K562 (cell line): Measurements from ENCODE around the gene ODF4. TPM values are rescaled to one million over a fixed set of nuclear protein-coding genes. Genes with fewer than 3 reads are reported as not detected.

Experiments used
- ATAC-seq: fragments of 200-7000 bp; cut with Tn5 transposase; 3 replicates; pipeline ENCODE4 v1.9.1; 2020; ENCODE audit warnings: moderate library complexity
- BruUV-seq: library from RNA; stranded (reverse); fragments of 400-500 nt; replicated peaks from 2 replicates; lab custom pipeline; 2021; lab: Mats Ljungman, UMichigan
- CTCF ChIA-PET: fragments of 300-600 bp; formaldehyde crosslinking; extraction: SDS; loops from one replicate; lab custom pipeline; 2021; ENCODE audit warnings: low intra/inter-chr PET ratio; lab: Yijun Ruan, JAX
- POLR2A ChIA-PET: fragments of 300-600, 350-650 bp; sonication (Branson Sonifier 250); formaldehyde crosslinking; extraction: SDS; loops from one replicate; lab custom pipeline; 2021; ENCODE audit warnings: antibody characterized with exemption, inconsistent platforms; lab: Yijun Ruan, JAX
- DNase-seq, 4 experiments: peaks; one replicate each; pipeline versions ENCODE4 v3.0.0 to v3.0.0-alpha.2; 2011 to 2018; ENCODE audit warnings: low spot score in 3 of 4, mixed read lengths in 3 of 4; ENCODE audit errors: extremely low read depth in 1 of 4
- FAIRE-seq: peaks from 2 replicates; lab custom pipeline; 2011; peaks lifted over from hg19 to GRCh38; lab: Jason Lieb, UNC
- H2AFZ ChIP-seq: 2 replicates; pipeline ENCODE4 v1.6.0; 2011; ENCODE audit warnings: low read depth, low read length, control low read depth, inconsistent platforms
- H3K27ac ChIP-seq: fragments of 200-600 bp; 3 replicates; pipeline ENCODE4 v1.8.0; 2011; ENCODE audit warnings: low read depth, mild to moderate bottlenecking, control low read depth, inconsistent platforms, low read length, moderate library complexity, mixed read lengths; ENCODE audit errors: extremely low read depth
- H3K27me3 ChIP-seq, 2 experiments: fragments of 300-600 bp in 1 of 2; 2 replicates in 1 of 2; 3 replicates in 1 of 2; pipeline versions ENCODE4 v1.6.0 to v1.8.0; 2011; ENCODE audit warnings: inconsistent platforms in 2 of 2, low read length in 2 of 2, mild to moderate bottlenecking in 1 of 2, mixed read lengths in 1 of 2, moderate library complexity in 1 of 2; ENCODE audit not compliant: control insufficient read depth in 2 of 2, insufficient read depth in 2 of 2
- H3K36me3 ChIP-seq: fragments of 300-600 bp; 3 replicates; pipeline ENCODE4 v1.8.0; 2011; ENCODE audit warnings: mild to moderate bottlenecking, low read length, inconsistent platforms; ENCODE audit not compliant: control insufficient read depth, insufficient read depth
- H3K4me1 ChIP-seq, 2 experiments: fragments of 200-600 bp in 1 of 2; replicated peaks in 1 of 2; 2 replicates in 1 of 2; 3 replicates in 1 of 2; pipeline versions ENCODE4 v1.5.1 to v1.8.0; 2011; ENCODE audit warnings: inconsistent platforms in 2 of 2, low read length in 2 of 2, mild to moderate bottlenecking in 1 of 2, mixed read lengths in 1 of 2, moderate library complexity in 1 of 2; ENCODE audit not compliant: control insufficient read depth in 2 of 2, insufficient read depth in 2 of 2
- H3K4me2 ChIP-seq: 2 replicates; pipeline ENCODE4 v1.6.1; 2011; ENCODE audit warnings: low read length, control low read depth, inconsistent platforms, mixed read lengths; ENCODE audit not compliant: insufficient read depth
- H3K4me3 ChIP-seq: fragments of 200-600 bp; sonication (generic), shearing (Covaris generic); 2 replicates; pipeline ENCODE4 v1.5.1; 2016; ENCODE audit warnings: control low read depth, inconsistent platforms
- H3K79me2 ChIP-seq: fragments of 200-600 bp; 3 replicates; pipeline ENCODE4 v1.8.0; 2011; ENCODE audit warnings: low read length, inconsistent platforms; ENCODE audit not compliant: control insufficient read depth, insufficient read depth
- H3K9ac ChIP-seq, 2 experiments: 2 replicates each; pipeline versions ENCODE4 v1.6.0 to v1.6.1; 2011; ENCODE audit warnings: low read depth in 2 of 2, low read length in 2 of 2, control low read depth in 1 of 2, inconsistent platforms in 1 of 2, mild to moderate bottlenecking in 1 of 2, mixed read lengths in 1 of 2; ENCODE audit not compliant: insufficient read depth in 1 of 2
- H3K9me1 ChIP-seq: one replicate; pipeline ENCODE4 v1.6.0; 2011; ENCODE audit warnings: inconsistent platforms, mild to moderate bottlenecking, low read length, moderate library complexity; ENCODE audit not compliant: control insufficient read depth, insufficient read depth
- H3K9me3 ChIP-seq: replicated peaks from 2 replicates; pipeline ENCODE4 v1.5.1; 2011; ENCODE audit warnings: low read depth, low read length, inconsistent platforms; ENCODE audit not compliant: control insufficient read depth, insufficient read depth
- H4K20me1 ChIP-seq: replicated peaks from 2 replicates; pipeline ENCODE4 v1.6.1; 2011; ENCODE audit warnings: low read length, inconsistent platforms, mixed read lengths; ENCODE audit not compliant: control insufficient read depth, insufficient read depth
- EP400 ChIP-seq: fragments of 450-650 bp; IDR thresholded peaks from 2 replicates; pipeline ENCODE4 v1.6.1; 2017; ENCODE audit warnings: antibody characterized with exemption, mild to moderate bottlenecking, moderate library complexity
- ETV6 ChIP-seq, 3 experiments: fragments of 150-350 bp in 1 of 3; sonication (generic) in 1 of 3; formaldehyde crosslinking in 1 of 3; IDR thresholded peaks; 2 replicates each; pipeline versions ENCODE4 v1.6.1 to v1.8.0; 2014 to 2022; ENCODE audit warnings: borderline replicate concordance in 2 of 3, low read depth in 2 of 3, antibody characterized with exemption in 1 of 3, low read length in 1 of 3, mild to moderate bottlenecking in 1 of 3, missing genetic modification reagents in 1 of 3
- FOXP1 ChIP-seq: sonication (generic); formaldehyde crosslinking; IDR thresholded peaks from 2 replicates; pipeline ENCODE4 v1.8.0; 2022; ENCODE audit warnings: mild to moderate bottlenecking, missing genetic modification reagents
- NFE2L1 ChIP-seq: fragments of 450-650 bp; IDR thresholded peaks from 2 replicates; pipeline ENCODE4 v1.6.1; 2016; ENCODE audit warnings: missing genetic modification characterization, low read depth, mild to moderate bottlenecking, missing compliant biosample characterization, moderate library complexity, borderline replicate concordance
- OTX1 ChIP-seq: fragments of 450-650 bp; formaldehyde crosslinking; IDR thresholded peaks from 2 replicates; pipeline ENCODE4 v1.4.0; 2022; ENCODE audit warnings: mild to moderate bottlenecking
- WGBS: fragments of 100-300 bp; shearing (Covaris generic); methylation state at CpG from one replicate; pipeline ENCODE4 v1.1.6; 2016; ENCODE audit warnings: low coverage, mixed read lengths; ENCODE audit not compliant: insufficient coverage; ENCODE audit errors: missing lambda C conversion rate; 5-methylcytosine and 5-hydroxymethylcytosine counted together
- in situ Hi-C: fragments of 300-500 bp; cut with MboI; formaldehyde crosslinking; loops from 4 replicates; pipeline ENCODE4 v1.15.0; 2018; ENCODE audit warnings: inconsistent platforms, mixed read lengths
- intact Hi-C: fragments of 100-400 bp; cut with micrococcal nuclease; formaldehyde crosslinking; loops from 2 replicates; pipeline ENCODE4 v1.14.2; 2022
- polyA plus RNA-seq, 8 experiments: library from polyadenylated mRNA; depleted of rRNA in 4 of 8; stranded (reverse) in 5 of 8; unstranded in 3 of 8; fragments of >200 nt; fragmentation: Nextera tagmentation in 2 of 8; fragmentation: Illumina TruSeq in 1 of 8; extraction: Ambion mirVana in 2 of 8; extraction: Trizol in 1 of 8; gene quantifications; 2 replicates each; pipeline versions ENCODE4 v1.2.1 to v1.2.3, GENCODE V29; 2011 to 2014; ENCODE audit warnings: inconsistent platforms in 1 of 8, missing spikeins in 1 of 8
- total RNA-seq, 7 experiments: library from RNA; depleted of rRNA in 6 of 7; stranded (reverse); fragments of >200 nt in 6 of 7; fragmentation: Illumina TruSeq in 2 of 7; extraction: Trizol in 2 of 7; gene quantifications; 2 replicates each; pipeline versions ENCODE4 v1.2.1 to v1.2.3, GENCODE V29; 2011 to 2021; ENCODE audit warnings: low replicate concordance in 1 of 7
- TF ChIP-seq, protein P1 (sequence below): sonication (generic); formaldehyde crosslinking; IDR thresholded peaks from 2 replicates; pipeline ENCODE4 v1.8.1; 2023; ENCODE audit warnings: mild to moderate bottlenecking, missing genetic modification reagents
- TF ChIP-seq, protein P2 (sequence below): fragments of 250-450 bp; sonication (Bioruptor Pico); IDR thresholded peaks from 2 replicates; pipeline ENCODE4 v1.8.0; 2022; ENCODE audit warnings: inconsistent platforms, mild to moderate bottlenecking, moderate library complexity, borderline replicate concordance
- TF ChIP-seq, protein P3 (sequence below): sonication (generic); formaldehyde crosslinking; IDR thresholded peaks from 2 replicates; pipeline ENCODE4 v1.8.0; 2023; ENCODE audit warnings: mild to moderate bottlenecking, missing genetic modification reagents
- TF ChIP-seq, protein P4 (sequence below), 2 experiments: fragments of 450-650 bp; conservative IDR thresholded peaks; 2 replicates each; pipeline ENCODE4 v1.6.1; 2017; ENCODE audit warnings: mild to moderate bottlenecking in 2 of 2, moderate library complexity in 2 of 2

ODF4 gene
- total and polyA plus RNA-seq, 9 of the 15 experiments (the other 6 are each of a cell fraction or from before 2014, with no cell fraction given): not detected

DNA sequence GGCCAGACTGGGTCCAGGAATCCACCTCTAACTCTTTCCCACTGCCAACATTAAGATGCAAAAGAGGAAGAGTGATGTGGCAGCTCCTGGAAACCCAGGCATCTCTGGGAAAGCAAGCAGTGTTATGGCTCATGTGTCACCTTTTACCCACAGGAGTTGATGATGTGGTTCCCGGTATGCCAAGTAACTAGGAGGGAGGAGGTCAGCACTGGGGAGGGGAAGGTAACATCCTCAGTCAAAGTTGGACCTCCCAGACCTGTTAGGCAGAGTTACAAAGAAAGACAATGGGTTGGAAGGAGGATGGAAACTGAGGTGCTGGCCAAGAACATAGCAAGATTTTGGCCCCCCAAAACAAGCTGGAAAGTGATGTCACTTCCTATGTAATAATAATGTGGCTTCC, 25.5 kb downstream of the ODF4 start (continued):
- TF ChIP-seq, protein P1, sequence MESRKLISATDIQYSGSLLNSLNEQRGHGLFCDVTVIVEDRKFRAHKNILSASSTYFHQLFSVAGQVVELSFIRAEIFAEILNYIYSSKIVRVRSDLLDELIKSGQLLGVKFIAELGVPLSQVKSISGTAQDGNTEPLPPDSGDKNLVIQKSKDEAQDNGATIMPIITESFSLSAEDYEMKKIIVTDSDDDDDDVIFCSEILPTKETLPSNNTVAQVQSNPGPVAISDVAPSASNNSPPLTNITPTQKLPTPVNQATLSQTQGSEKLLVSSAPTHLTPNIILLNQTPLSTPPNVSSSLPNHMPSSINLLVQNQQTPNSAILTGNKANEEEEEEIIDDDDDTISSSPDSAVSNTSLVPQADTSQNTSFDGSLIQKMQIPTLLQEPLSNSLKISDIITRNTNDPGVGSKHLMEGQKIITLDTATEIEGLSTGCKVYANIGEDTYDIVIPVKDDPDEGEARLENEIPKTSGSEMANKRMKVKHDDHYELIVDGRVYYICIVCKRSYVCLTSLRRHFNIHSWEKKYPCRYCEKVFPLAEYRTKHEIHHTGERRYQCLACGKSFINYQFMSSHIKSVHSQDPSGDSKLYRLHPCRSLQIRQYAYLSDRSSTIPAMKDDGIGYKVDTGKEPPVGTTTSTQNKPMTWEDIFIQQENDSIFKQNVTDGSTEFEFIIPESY (CRISPR knock-in tag): no peak
- TF ChIP-seq, protein P2, sequence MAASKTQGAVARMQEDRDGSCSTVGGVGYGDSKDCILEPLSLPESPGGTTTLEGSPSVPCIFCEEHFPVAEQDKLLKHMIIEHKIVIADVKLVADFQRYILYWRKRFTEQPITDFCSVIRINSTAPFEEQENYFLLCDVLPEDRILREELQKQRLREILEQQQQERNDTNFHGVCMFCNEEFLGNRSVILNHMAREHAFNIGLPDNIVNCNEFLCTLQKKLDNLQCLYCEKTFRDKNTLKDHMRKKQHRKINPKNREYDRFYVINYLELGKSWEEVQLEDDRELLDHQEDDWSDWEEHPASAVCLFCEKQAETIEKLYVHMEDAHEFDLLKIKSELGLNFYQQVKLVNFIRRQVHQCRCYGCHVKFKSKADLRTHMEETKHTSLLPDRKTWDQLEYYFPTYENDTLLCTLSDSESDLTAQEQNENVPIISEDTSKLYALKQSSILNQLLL (CRISPR knock-in tag): no peak
- TF ChIP-seq FOXP1 (CRISPR knock-in tag) (no peak), OTX1 (CRISPR knock-in tag) (no peak)

DNA sequence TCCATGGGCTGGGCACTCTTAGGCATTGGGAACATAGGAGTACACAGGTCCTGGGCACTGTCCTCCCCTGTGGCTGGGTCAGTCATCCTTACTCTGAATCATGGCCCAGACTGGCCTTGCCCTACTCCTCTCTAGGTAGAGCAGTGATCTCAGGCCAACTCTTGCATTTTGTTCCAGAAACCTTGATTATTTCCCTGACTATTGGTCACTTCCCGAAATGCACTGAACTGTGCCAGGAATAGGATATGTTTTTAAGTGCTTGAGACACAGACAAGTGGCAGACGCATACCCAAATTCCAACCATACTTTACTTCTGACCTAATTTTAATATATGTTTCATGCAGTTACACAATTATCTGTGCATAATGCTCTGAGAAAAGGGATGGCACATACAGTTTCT, 26.6 kb downstream of the ODF4 start:
- intact Hi-C loops (no loop called here), in situ Hi-C loops (no loop called here)
- ChIA-PET CTCF (no interaction called here), POLR2A (no interaction called here)
- H3K27ac ChIP-seq: no peak overlapping the region
- H3K36me3 ChIP-seq: no peaks in the 10 kb centered on the region
- H3K9me3 ChIP-seq: no peaks in the 10 kb centered on the region
- H3K9ac ChIP-seq: no peak overlapping the region
- no peaks in the 10 kb centered on the region for H3K79me2 ChIP-seq
- H3K27me3 ChIP-seq: no peaks in the 10 kb centered on the region
- no peak for ATAC-seq
- 65% methylated on average over 2 of the region's 2 CpGs for WGBS
- H3K4me3 ChIP-seq: no peak overlapping the region
- no peak for DNase-seq
- H3K4me1 ChIP-seq: peaks cover 0 to 19% of the 10 kb centered on the region in 2 experiments; a peak in 3 of 5 replicates
- H2AFZ ChIP-seq: no peak overlapping the region
- no peaks in the 10 kb centered on the region for H3K9me1 ChIP-seq
- no peak overlapping the region for H3K4me2 ChIP-seq
- no TSS peak for BruUV-seq
- H4K20me1 ChIP-seq: no peaks in the 10 kb centered on the region
- no peak for FAIRE-seq
- TF ChIP-seq EP400 (no peak), ETV6 (IDR thresholded peaks at IDR 0.05; ENCODE audit: borderline replicate concordance in 1 of 2, low read depth in 2 of 2, low read length in 1 of 2) (no peak), ETV6 (CRISPR knock-in tag; IDR thresholded peaks at IDR 0.05; ENCODE audit: borderline replicate concordance) (no peak), NFE2L1 (tag) (no peak)
- TF ChIP-seq, protein P3, sequence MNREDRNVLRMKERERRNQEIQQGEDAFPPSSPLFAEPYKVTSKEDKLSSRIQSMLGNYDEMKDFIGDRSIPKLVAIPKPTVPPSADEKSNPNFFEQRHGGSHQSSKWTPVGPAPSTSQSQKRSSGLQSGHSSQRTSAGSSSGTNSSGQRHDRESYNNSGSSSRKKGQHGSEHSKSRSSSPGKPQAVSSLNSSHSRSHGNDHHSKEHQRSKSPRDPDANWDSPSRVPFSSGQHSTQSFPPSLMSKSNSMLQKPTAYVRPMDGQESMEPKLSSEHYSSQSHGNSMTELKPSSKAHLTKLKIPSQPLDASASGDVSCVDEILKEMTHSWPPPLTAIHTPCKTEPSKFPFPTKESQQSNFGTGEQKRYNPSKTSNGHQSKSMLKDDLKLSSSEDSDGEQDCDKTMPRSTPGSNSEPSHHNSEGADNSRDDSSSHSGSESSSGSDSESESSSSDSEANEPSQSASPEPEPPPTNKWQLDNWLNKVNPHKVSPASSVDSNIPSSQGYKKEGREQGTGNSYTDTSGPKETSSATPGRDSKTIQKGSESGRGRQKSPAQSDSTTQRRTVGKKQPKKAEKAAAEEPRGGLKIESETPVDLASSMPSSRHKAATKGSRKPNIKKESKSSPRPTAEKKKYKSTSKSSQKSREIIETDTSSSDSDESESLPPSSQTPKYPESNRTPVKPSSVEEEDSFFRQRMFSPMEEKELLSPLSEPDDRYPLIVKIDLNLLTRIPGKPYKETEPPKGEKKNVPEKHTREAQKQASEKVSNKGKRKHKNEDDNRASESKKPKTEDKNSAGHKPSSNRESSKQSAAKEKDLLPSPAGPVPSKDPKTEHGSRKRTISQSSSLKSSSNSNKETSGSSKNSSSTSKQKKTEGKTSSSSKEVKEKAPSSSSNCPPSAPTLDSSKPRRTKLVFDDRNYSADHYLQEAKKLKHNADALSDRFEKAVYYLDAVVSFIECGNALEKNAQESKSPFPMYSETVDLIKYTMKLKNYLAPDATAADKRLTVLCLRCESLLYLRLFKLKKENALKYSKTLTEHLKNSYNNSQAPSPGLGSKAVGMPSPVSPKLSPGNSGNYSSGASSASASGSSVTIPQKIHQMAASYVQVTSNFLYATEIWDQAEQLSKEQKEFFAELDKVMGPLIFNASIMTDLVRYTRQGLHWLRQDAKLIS (CRISPR knock-in tag): no peak
- TF ChIP-seq, protein P4, sequence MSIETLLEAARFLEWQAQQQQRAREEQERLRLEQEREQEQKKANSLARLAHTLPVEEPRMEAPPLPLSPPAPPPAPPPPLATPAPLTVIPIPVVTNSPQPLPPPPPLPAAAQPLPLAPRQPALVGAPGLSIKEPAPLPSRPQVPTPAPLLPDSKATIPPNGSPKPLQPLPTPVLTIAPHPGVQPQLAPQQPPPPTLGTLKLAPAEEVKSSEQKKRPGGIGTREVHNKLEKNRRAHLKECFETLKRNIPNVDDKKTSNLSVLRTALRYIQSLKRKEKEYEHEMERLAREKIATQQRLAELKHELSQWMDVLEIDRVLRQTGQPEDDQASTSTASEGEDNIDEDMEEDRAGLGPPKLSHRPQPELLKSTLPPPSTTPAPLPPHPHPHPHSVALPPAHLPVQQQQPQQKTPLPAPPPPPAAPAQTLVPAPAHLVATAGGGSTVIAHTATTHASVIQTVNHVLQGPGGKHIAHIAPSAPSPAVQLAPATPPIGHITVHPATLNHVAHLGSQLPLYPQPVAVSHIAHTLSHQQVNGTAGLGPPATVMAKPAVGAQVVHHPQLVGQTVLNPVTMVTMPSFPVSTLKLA (conservative IDR thresholded peaks at IDR 0.05): no peak
